Right kidney (tissue), 1 donor: Measurements from ENCODE around the gene UACA.

Experiments
- DNase-seq: peaks from one replicate; pipeline ENCODE4 v3.0.0-alpha.2; 2016

UACA gene

DNA sequence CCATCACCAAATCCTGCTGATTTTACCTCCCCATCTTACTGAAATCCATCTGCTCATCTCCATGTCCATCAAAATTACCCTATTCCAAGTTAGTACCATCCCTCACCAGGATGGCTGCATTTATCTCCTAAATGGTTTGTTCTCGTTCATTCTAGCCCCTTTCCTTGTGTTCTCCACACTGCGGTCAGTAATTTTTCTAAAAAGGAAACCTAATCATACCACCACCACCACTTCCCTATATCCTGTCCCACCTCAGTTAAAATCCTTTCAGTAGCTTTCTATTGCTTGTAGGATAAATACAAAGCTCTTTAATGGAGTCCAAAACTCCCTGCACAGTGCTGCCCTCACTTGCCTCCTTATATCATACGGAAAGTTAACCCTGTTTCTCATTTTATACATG lies 51.1 kb downstream of the UACA start:
- DNase-seq, result no peak

DNA sequence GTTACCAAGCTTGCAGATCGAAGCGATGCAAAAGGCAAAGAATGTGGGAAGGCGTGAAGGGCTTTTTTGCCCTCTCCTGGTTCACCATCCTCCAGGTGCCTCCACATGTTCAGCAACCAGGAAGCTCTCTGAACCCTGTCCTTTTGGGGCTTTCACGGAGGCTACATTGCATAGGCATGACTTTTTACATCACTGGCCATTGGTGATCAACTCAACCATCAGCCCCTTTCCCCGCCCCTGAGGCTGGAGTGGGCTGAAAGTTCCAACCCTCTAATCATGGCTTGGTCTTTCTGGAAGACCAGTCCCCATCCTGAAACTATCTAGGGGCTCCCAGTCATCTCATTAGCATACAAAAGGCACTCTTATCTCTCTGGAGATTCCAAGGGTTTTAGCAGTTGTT lies 52.6 kb downstream of the UACA start:
- DNase-seq, result no peak

DNA sequence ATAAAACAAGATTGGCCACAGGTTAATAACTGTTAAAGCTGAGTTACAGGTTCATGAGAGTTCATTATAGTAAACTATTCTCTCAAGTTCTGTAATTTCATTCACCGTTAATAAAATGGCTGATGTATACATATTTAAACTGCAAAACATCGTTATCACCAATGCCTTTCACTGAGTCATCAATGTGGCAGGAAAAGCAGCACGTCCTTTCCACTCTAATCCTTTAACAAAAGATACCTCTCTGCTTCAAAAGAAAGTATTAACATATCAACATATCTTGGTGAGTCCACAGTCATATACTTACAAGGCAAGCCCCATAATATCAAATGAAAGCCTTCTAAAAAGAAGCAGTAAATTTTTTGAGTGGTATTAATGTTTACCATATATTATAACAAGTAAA lies 54.5 kb downstream of the UACA start:
- no peak for DNase-seq

DNA sequence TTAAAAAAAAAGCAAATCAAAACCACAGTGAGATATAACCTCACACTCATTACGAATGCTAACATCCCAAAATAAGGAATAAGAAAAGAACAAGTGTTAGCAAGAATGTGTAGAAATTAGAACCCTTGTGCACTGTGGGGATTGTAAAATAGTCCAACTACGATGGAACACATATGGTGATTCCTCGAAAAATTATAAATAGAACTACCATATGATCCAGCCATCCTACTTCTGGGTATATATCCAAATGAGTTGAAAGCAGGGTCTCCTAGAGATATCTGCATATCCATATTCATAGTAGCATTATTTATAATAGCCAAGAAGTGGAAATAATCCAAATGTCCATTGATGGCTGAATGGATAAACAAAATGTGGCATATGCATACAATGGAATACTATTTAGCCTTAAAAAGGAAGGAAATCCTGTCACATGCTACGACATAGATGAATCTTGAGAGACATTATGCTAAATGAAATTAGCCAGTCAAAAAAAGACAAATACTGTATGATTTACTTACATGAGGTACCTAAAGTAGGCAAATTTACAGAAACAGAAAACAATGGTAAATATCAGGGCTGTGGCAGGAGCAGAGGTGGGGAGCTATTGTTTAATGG lies 55.6 kb downstream of the UACA start:
- DNase-seq, result no peak

DNA sequence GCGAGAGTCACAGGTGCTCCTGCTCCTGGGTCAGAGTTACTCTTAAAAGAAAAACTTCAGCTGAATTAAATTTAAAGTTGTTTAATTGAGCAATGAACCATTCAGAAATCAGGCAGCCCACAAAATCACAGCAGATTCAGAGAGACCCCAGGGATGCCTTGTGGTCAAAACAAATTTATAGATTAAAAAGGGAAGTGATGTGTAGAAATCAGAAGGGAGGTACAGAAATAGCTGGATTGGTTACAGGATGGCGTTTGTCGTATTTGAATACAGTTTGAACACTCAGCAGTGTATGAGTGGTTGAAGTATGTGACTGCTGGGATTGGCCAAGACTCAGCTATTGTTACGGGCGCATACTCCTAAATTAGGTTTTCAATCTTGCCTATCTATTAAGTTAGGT lies 58.6 kb downstream of the UACA start:
- DNase-seq, result no peak

DNA sequence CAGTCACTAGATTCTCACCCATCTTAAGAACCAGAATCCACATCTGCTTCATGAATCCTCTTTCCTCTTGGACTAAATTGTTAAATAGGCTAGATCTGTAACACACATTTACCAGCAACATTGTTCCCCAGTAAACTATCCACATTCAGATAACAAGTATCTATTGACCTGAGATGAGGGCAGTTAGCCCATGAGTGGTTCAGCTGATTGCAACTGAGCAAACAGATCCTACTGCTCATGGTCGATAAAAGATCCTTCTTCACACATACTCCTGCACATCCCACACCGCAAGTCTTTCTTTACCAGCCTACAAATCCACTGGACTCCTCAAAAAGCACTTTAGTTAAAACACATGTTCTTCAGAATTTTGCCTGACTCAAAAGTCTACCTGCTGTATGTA lies 59.2 kb downstream of the UACA start:
- DNase-seq, result no peak

DNA sequence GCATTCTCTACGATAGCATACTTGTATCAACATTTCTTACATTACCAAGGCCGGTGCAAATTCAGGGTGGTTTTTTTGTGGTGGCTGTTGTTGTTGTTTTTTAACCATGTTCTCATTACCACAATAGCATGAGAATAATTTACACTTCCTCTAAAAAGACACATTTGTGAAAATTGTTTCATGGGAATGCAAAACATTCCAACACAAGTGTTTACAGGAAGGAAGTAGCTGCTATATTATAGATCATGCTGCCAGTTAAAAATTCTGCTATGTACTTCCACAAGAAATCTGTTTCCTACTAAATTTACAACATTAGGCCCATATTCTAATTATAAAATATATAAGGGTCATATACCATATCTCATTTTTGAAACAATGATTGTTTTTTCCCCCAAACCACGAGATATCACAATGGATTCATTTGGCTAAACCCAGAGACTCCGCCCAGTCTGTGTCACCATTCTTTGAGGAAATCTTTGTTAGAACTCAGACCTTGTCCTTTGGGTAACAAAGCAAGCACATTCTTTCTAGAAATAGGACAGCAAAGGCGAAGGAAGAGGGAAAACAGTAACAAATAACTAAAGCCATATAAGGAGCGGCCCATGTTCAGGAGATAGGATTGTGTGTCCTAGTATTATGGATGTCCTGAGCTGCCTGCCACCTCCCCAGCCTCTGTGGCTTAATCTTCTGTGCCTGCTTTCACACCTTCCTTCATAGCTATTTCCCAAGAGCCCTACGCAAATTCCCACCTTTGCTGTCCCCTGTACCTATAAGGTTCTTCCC lies 60.1 kb downstream of the UACA start:
- no peak for DNase-seq

DNA sequence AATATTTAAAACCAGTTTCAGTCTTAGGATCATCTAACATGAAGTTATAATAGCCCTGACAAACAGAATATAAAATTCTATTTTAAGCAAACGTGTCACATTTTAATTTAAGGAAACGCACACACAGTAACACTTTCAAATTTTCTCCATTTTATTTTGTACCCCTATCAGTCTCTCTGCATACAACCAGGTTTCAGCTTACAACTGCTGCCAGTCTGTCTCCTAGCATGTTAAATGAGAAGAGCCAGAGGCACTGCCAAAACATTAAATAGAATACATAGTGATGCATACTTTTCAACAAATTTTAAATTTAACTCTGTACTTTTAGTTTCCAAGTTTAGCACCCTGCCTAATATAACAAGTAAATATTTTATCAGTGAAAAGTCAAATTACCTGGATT lies 60.8 kb downstream of the UACA start:
- DNase-seq, result no peak

DNA sequence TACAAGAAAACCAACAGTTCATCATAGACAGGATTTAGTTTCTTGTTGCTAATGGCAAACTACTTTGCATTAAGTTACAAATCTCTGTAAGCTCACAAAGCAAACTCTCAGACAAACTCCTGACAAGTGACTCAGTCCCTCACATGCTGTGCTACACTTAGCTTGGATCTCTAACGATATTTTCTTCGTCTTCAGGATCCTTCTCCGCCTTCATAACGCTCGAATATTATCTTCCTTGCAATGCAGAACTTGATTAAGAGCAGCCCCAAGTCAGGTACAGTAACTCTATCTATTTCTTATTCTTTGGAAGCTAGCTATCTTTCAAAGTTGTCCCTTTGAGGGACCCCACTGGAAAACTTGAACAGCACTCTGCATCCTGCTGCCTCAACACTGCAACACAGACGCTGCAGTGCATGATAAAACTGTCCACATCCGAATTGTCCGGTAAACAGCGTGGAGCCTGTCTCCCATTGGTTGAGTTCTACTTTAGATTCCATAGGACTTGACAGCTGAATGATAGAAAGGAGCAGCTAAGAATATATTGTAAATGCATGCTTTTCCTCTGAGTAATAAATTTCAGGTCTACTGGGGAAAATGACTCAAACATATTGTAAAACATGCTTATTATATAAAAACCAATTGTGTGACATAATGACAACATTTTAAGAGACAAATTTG lies 61.3 kb downstream of the UACA start:
- DNase-seq, result peak; percentile 42

DNA sequence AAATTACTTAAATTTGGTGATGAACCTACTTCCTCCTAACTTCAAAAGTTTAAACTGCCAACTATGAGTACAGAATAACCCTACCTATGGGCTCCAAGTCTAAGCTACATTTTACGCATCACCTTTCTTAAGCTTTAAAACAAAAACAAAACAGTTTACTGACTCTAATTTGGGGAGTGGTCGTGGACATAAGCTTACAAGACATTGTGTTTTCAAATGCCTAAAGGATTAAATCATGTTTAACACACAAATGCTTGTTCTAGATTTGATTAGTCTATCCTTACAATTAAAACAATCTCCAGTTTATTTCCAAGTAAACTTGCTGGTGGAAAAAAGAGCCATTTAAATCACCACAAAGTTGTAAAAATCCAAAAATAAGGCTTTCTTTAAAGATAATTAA lies 62.2 kb downstream of the UACA start:
- DNase-seq, result no peak

DNA sequence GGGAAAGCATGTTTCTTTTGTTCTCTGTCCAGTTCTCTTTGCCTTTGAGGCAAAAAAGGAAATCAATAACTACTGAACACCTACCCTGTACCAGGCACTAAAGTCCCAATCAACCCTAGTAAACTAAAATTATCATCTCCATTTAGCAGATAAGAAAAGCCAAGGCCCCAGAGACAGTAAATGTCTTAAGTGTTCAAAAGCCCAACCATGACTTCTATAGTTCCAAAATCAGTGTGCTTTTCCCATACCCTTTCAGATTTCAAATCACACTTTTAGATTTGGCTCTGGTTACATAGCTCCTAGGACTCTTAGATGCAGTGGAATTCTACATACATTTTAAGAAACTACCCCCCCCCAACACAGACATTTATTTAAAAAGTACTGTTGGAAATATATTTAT lies 63.5 kb downstream of the UACA start:
- no peak for DNase-seq

DNA sequence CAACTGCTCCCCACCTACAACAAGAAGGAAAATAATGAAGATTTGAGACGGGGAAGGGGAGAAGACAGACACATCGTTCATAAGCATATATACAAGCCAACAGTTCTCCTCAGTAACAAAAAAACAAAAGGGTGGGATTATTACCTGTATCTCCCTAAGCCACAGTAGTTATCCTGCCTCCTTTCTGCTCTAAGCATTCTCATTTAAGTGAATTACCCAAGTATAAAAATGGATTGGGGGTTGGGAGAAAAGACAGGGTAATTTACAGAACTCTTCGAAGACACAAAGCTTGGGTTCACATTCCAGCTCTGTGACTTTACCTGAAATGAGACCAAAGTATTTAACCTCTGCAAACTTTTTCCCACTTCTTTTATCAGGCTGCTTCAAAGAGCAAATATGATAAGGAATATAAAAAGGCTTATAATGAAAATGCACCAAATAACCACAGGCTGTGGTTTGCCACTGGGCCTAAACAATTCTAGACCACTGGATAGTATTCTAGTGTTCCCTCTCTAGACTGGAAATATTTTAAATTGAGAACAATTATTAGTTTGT lies 64.4 kb downstream of the UACA start:
- DNase-seq, result no peak

DNA sequence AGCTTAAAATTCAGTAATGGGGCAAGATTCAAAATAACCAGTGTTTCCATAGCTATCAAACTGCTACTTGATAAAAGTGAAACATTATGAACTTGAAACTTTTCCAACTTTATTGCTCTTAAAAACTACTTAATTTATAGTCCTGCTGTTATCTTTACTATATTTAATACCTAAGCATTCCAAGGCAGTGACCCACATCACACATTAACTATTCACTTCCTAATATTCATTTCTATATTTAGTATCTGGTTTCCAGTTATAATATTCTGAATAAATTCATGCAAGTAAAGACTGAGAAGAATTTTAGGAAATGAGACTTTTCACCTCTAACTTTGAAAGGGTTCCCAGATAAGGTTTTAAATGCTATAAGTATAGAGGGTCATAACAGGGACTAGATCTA lies 64.9 kb downstream of the UACA start:
- DNase-seq, result no peak

DNA sequence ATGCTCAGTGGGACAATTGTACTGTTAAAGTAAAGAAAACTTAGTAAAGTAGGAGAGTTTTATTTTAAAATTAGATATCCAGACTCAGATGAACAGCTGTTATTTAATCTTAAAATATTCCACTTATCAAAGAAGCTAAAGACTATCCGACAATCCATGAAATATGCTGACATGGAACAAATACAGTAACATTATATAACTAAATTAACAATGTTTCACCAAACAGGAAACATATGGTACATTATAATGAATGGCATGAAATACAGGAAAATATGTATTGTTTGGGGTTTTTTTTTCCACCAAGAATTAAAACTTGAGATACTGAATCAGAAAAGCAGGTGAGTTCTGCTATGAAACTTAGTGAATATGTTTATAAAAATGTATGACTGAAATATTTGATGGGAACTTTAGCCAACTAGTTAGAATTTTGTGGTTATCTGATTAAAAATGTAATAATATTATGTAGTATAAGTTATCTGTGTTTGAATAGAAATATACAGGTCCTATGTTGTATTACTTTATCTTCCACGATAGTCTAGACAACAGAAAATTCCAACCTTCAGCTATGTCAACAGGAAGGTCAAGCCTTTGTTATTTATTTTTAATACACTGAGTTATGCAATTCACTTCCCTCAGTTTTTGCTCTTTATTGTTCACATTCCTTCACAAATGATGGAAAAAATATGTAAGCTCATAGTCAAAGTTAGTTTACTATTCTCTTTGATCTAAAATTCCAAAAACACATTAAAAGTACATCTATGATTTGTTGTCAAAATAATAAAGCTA lies 72.7 kb downstream of the UACA start:
- DNase-seq, result no peak

DNA sequence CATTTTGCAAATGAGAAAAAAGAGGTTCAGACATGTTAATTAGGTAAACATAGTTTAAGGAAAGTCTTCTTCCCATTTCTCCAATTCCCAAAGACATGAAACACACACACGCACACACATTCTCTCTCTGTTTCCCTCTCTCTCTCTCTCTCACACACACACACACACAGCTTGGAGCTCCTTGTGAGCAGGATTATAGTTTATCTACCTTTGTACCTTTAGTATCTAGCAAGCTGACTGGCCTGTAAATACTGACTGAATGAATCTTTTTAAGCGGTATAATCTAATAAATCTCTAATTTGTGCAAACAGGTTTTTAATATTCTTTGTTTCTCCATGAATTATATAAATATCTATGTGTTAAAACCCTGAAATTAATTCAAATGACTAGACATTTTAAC lies 73.3 kb downstream of the UACA start:
- DNase-seq, result no peak

DNA sequence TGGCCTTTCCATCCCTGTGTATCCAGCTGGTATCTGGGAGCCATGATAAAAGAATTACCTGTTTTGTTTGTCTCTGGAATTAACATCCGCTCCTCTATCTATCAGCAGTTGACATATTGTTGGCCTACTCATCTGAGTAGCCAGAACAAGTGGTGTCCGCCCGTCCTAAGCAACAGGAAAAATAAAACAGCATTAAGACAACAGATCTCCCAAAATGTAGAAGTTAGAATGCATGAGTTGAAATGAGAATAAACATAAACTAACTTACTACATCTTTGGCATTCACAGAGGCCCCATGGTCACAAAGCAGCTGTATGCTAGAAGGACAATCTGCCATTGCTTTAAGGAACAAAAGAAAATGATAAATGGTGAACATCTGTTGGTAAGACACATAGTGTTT lies 75.9 kb downstream of the UACA start:
- DNase-seq, result no peak

DNA sequence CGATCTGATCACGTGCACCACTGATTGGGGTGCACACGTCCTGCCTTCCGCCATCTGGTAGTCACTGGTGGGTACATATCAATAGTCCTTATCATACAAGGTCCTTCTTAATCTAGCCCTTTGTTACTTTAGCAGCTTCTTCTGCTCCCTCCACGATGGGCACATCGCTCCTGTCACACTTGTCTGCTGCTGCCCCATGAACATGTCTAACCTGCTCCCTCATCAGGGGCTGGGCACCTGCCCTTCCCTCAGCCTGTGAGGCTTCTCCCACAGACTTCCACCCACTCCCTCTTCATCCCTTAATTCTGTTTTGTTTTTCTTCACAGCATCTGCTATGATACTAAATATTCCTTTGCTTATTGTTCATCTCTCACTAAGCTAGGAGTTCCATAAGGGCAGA lies 82.5 kb downstream of the UACA start:
- DNase-seq, result no peak

DNA sequence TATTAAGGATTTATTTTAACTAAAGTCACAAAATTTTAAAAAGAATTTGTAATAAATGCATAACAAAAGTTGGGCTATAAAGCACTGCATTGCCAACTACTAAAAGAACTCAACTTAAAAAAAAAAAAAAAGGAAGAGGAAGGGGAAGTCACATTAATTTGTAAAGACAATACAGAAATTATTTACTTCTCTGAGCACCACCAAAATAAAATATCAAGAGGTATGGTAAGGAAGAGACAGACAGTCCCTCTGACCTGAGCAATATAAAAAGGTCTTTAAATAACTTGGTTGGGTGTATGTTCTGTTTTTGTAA lies 83.5 kb downstream of the UACA start:
- no peak for DNase-seq

DNA sequence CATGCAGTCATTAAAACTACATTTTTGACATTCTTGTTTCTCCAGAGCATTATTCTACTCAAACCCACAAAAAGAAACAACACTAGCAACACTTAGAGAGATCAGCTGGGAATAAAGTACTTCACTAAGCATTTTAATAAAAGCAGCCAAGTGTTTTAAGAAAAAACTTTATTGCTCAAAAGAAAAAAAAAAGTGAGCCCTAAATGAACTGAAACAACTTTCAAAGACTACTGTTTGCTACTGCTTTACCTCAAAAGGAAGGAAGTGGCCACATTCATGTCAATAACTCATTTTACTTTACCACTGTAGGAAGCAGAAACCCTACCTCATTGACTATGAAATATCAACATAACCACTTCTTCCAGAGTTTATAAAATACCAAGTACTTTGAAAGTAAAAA lies 91.3 kb downstream of the UACA start:
- no peak for DNase-seq

DNA sequence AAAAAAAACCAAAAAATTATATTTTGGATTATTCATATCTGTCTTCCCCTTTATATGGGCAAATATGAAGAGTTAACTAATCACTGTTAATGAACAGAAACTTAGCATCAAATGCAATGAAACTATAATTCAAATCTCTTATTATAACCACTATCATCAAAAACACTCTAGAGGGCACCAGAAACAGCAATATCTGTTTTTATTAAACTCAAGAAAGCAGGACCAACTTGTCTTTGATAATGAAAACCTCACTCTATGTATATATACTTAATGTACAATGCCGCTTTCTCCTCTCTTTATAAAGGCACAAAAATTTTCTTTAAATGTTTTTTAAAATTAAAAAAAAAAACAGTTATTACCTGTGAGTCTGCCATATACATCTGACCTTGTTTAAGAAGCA lies 92.7 kb downstream of the UACA start:
- DNase-seq, result no peak

DNA sequence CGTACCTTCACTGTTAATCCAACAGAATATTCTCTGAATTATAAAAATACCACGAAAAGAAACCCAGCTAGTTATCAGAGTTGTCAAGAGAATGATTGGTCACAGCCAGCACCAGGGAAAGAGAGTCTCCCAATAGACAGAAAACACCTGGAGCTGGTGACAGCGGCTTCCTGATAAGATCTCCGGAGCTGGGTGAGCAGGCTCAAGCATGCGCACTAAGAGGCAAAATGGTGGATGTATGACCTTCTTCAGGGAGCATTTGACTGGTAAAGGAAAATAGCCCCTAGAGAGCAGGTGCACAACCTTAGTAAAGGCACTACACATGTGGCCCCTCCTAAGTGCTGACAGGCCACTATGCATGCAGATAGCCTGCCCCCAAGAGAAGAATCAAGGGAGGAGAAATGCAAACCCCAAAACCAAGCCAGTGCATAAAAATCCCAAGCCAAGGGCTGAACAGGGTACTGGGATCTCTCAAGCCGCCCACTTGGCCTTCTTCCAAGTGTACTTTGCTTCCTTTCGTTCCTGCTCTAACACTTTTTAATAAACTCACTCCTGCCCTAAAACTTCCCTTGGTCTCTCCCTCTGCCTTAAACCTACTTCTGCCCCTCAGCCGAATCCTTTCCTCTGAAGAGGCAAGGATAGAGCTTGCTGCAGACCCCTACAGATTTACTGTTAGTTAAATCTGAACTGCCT lies 93.2 kb downstream of the UACA start:
- no peak for DNase-seq

DNA sequence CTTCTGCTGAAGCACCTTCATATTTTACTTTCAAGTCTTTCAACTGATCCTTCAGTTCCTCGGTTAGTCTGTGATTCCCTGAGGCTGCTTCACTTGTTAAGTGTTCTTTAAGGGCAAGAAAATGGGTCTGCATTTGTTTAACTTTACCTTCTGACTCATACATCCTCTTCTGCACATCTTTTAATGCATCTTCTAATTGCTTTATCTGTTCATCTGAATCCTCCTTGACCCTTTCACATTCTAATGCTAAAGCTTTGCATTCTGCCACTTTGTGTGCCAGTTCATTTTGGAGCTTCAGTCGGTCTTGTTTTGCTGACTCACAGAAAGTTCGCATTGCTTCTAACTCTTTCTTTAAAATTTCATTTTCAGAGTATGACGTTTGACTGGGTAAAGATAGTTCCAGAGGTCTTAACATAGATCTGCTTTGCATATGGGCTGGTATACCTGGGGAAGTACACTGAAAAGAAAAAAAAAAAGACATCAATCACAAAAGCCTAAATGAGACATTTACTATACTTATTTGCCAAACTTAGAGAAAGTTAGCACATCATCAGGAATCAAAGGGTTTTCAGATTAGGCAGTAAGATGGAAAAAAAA lies 94.3 kb downstream of the UACA start:
- DNase-seq, result no peak
